ENCODE data around the gene KAT2A. TPM values are rescaled to one million over a fixed set of nuclear protein-coding genes. Genes with fewer than 3 reads are reported as not detected.

Gene KAT2A
- total RNA-seq, 1 experiment from 2014 or later, result 44.8 TPM

GRCh38 chr17:42135151-42135550 lies 14.0 kb upstream of the KAT2A start (continued):
- no peak for TF ChIP-seq ZNF281 (CRISPR knock-in tag; IDR thresholded peaks at IDR 0.05)
- TF ChIP-seq ZNF263 (CRISPR knock-in tag; IDR thresholded peaks at IDR 0.05; ENCODE audit: low read depth), result no peak
- TF ChIP-seq AR (CRISPR knock-in tag; IDR thresholded peaks at IDR 0.05), result no peak
- no peak for TF ChIP-seq MLX (CRISPR knock-in tag; IDR thresholded peaks at IDR 0.05)
- TF ChIP-seq ZNF317 (CRISPR knock-in tag; IDR thresholded peaks at IDR 0.05; ENCODE audit: borderline replicate concordance, low read depth), result no peak
- TF ChIP-seq ZNF121 (CRISPR knock-in tag; IDR thresholded peaks at IDR 0.05), result no peak

- peaks cover 42% of the 10 kb centered on the region for H3K4me1 Mint-ChIP-seq
- no peak for ATAC-seq
- POLR2A ChIA-PET, result no interaction called here
- TF ChIP-seq E2F4 (CRISPR knock-in tag; IDR thresholded peaks at IDR 0.05; ENCODE audit: borderline replicate concordance, low read depth) (no peak), OVOL2 (CRISPR knock-in tag; IDR thresholded peaks at IDR 0.05; ENCODE audit: borderline replicate concordance) (no peak), ZNF671 (CRISPR knock-in tag; IDR thresholded peaks at IDR 0.05) (no peak), MLX (CRISPR knock-in tag; IDR thresholded peaks at IDR 0.05) (no peak), ERG (CRISPR knock-in tag; IDR thresholded peaks at IDR 0.05) (no peak), NFE2L1 (CRISPR knock-in tag; IDR thresholded peaks at IDR 0.05) (no peak), MYBL2 (CRISPR knock-in tag; IDR thresholded peaks at IDR 0.05) (no peak), ZNF232 (CRISPR knock-in tag; IDR thresholded peaks at IDR 0.05) (no peak), STAT6 (CRISPR knock-in tag; conservative IDR thresholded peaks at IDR 0.05; ENCODE audit: low read depth) (no peak), NFATC4 (CRISPR knock-in tag; IDR thresholded peaks at IDR 0.05) (no peak), MAX (CRISPR knock-in tag; IDR thresholded peaks at IDR 0.05) (no peak), RORB (CRISPR knock-in tag; IDR thresholded peaks at IDR 0.05) (no peak), CDX4 (CRISPR knock-in tag; IDR thresholded peaks at IDR 0.05; ENCODE audit: borderline replicate concordance) (no peak), NR3C1 (CRISPR knock-in tag; conservative IDR thresholded peaks at IDR 0.05; ENCODE audit: low read depth) (no peak), TEAD4 (CRISPR knock-in tag; IDR thresholded peaks at IDR 0.05) (no peak), NR2C2 (CRISPR knock-in tag; IDR thresholded peaks at IDR 0.05) (no peak), PRRX2 (CRISPR knock-in tag; IDR thresholded peaks at IDR 0.05) (no peak), ZNF219 (CRISPR knock-in tag; IDR thresholded peaks at IDR 0.05; ENCODE audit: borderline replicate concordance) (no peak)
Measured at GRCh38 chr17:42133461-42134041, 12.4 kb upstream of the KAT2A start.

More at GRCh38 chr17:42133461-42134041, 12.4 kb upstream of the KAT2A start:
- CTCF ChIA-PET, result interaction anchor here (1.1 to 2.3 kb wide), 2 partner anchors 10 to 32 kb away, joined by 3 to 6 read pairs; partner anchors contain the start of gene HSPB9
- DNase-seq (ENCODE audit: low spot score), result no peak
- H3K4me3 Mint-ChIP-seq, result no peak overlapping the region
- peaks cover 11% of the 10 kb centered on the region for H3K36me3 Mint-ChIP-seq
- H3K27ac Mint-ChIP-seq, result peak overlapping the region; percentile 62
- no peaks in the 10 kb centered on the region for H3K27me3 Mint-ChIP-seq (ENCODE audit: low read depth)
- H3K9me3 Mint-ChIP-seq, result no peaks in the 10 kb centered on the region
